ENCODE data around the gene ZNF487. TPM values are rescaled to one million over a fixed set of nuclear protein-coding genes. Genes with fewer than 3 reads are reported as not detected.

ZNF487 gene
- total and polyA plus RNA-seq, 2 of the 13 experiments (the other 11 are each of a cell fraction or from before 2014, with no cell fraction given): 7.4 to 8.8 TPM

GRCh38 chr10:43430926-43431663 is 5.8 kb upstream of the ZNF487 start (continued):
- no peak for TF ChIP-seq RERE (CRISPR knock-in tag; IDR thresholded peaks at IDR 0.05; ENCODE audit: low read depth)
- TF ChIP-seq NFE2L2 (IDR thresholded peaks at IDR 0.05; ENCODE audit: low read length): no peak
- TF ChIP-seq, protein P1, sequence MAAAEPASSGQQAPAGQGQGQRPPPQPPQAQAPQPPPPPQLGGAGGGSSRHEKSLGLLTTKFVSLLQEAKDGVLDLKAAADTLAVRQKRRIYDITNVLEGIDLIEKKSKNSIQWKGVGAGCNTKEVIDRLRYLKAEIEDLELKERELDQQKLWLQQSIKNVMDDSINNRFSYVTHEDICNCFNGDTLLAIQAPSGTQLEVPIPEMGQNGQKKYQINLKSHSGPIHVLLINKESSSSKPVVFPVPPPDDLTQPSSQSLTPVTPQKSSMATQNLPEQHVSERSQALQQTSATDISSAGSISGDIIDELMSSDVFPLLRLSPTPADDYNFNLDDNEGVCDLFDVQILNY (CRISPR knock-in tag; conservative IDR thresholded peaks at IDR 0.05): no peak
- TF ChIP-seq, protein P2, sequence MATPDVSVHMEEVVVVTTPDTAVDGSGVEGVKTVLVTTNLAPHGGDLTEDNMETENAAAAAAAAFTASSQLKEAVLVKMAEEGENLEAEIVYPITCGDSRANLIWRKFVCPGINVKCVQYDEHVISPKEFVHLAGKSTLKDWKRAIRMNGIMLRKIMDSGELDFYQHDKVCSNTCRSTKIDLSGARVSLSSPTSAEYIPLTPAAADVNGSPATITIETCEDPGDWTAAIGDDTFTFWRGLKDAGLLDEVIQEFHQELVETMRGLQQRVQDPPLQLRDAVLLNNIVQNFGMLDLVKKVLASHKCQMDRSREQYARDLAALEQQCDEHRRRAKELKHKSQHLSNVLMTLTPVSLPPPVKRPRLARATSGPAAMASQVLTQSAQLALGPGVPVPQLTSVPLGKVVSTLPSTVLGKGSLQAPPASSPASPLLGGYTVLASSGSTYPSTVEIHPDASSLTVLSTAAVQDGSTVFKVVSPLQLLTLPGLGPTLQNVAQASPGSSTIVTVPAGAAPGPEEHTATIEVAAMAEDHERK (CRISPR knock-in tag; IDR thresholded peaks at IDR 0.05; ENCODE audit: low read depth): no peak
- TF ChIP-seq HDAC1 (CRISPR knock-in tag; IDR thresholded peaks at IDR 0.05): no peak
- no peak for TF ChIP-seq RXRB (CRISPR knock-in tag; IDR thresholded peaks at IDR 0.05; ENCODE audit: borderline replicate concordance)
- TF ChIP-seq ZNF737 (CRISPR knock-in tag; IDR thresholded peaks at IDR 0.05; ENCODE audit: borderline replicate concordance): no peak
- TF ChIP-seq ASH2L (IDR thresholded peaks at IDR 0.05; ENCODE audit: insufficient read length, low read depth, low read length): no peak
- TF ChIP-seq CEBPB (IDR thresholded peaks at IDR 0.05; ENCODE audit: borderline replicate concordance, low read depth, low read length): no peak
- no peak for TF ChIP-seq ZNF589 (CRISPR knock-in tag; conservative IDR thresholded peaks at IDR 0.05)
- TF ChIP-seq ZNF724P (CRISPR knock-in tag; IDR thresholded peaks at IDR 0.05; ENCODE audit: borderline replicate concordance): no peak
- TF ChIP-seq NFE2L1 (CRISPR knock-in tag; IDR thresholded peaks at IDR 0.05; ENCODE audit: borderline replicate concordance): no peak
- no peak for TF ChIP-seq SPEN (CRISPR knock-in tag; IDR thresholded peaks at IDR 0.05; ENCODE audit: low read depth)

Data from HepG2 (cell line).